Epidermal melanocyte (primary cell): ENCODE data around the gene CTAGE6.
"Not testable (repeated sequence)": the region's sequence is repeated elsewhere in the genome, so short reads cannot be mapped to it uniquely, and the experiment has no call there.

ENCODE experiments used
- DNase-seq: peaks from one replicate; pipeline ENCODE4 v3.0.0; 2011; ENCODE audit warnings: low spot score; ENCODE audit not compliant: insufficient read length

CTAGE6 gene

DNA sequence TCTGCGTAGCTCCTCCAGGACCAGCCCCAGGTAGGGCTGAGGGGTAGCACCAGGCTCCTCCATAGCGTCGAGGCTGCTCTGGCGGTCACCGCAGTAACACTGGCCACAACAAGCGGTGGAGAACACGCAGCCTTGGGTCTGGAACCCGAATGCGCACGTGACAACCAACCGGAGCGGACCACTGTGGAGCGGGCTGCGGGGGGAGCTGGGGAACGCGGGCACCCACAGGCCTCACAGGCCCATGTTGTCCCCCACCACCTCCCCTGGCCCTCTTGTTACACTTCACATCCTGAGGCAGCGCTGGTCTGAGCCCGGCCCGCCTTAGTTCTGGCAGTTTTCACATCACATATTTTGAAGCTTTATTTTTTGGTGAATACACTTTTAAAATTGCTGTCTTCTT is at the start of gene CTAGE6:
Gene CTAGE6 (minus strand): TSS at position 101 of the 400 bp plus-strand sequence. CDS start 38 bp downstream, at position 63.
- not testable (repeated sequence) for DNase-seq

DNA sequence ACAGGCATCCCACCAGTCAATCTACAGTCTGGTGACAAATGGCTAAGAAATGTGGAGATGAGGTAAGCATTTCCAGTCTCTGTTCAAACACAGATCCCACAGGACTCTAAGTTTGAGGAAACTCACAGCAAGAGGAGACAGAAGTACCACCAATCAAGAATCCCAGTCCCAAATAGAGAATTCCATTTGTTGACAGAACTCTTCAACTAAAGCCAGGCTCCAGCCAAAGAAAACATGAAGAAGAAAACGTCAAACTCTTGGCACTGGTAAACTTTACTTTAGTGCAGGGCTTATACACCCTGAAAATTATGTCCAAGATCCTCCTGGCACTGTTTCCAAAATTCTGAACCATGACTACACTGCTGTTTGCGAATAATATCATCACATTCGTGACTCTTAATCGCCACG is 49.2 kb upstream of the CTAGE6 start:
- not testable (repeated sequence) for DNase-seq

- DNase-seq, result not testable (repeated sequence)
Observed at GRCh38 chr7:143797896-143798290, 40.4 kb upstream of the CTAGE6 start.

GRCh38 chr7:143797119-143797895 is 39.8 kb upstream of the CTAGE6 start:
- DNase-seq, result not testable (repeated sequence)

GRCh38 chr7:143795653-143796052 is 38.2 kb upstream of the CTAGE6 start:
- not testable (repeated sequence) for DNase-seq

DNA sequence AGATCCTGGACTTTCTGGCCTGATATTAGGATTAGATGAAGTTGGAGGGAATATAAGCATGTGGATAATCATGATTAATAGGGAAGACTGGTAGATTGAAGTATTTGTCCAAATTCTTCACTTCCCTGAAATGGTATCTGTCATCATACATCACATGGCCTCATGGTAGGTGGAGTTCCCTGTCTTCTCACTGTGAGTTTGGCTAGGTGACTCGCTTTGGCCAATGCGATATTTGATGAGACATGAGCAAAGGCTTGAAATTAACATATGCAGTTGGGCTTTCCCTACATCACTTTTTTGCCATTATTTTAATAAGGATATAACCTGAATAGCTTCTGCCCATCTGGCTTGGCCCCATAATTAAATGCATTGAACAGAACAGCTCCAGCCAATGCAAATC is 35.1 kb upstream of the CTAGE6 start:
- DNase-seq, result not testable (repeated sequence)

GRCh38 chr7:143785415-143786182 is 28.1 kb upstream of the CTAGE6 start:
- DNase-seq, result not testable (repeated sequence)

DNA sequence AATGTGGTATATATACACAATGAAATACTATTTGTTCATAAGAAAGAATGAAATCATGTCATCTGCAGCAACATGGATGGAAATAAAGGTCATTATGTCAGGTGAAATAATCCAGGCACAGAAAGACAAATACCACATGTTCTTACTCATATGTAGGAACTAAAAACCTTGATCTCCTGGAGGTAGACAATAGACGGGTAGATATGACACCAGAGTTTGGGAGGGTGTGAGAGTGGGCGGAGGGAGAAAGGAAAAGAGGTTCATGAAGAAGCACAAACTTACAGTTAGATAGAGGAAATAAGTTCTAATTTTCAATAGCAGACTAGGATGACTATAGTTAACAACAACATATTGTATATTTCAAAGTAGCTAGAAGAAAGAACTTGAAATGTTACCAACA is 22.1 kb upstream of the CTAGE6 start:
- DNase-seq, result not testable (repeated sequence)

GRCh38 chr7:143772738-143773468 is 15.4 kb upstream of the CTAGE6 start:
- DNase-seq, result not testable (repeated sequence)

DNA sequence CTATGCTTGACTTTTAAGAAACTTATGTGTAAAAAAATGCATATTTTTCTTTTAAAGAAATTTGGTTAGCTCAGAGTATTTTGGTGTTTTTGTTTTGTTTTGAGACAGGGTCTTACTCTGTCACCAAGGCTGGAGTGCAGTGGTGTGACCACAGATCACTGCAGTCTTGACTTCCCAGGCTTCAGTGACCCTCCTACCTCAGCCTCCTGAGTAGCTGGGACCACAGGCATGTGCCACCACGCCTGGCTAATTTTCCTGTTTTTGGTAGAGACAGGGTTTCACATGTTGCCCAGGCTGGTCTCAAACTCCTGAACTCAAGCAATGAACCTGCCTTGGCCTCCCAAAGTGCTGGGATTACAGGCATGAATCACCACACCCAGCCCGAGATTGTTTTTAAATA is 10.0 kb upstream of the CTAGE6 start:
- not testable (repeated sequence) for DNase-seq

DNA sequence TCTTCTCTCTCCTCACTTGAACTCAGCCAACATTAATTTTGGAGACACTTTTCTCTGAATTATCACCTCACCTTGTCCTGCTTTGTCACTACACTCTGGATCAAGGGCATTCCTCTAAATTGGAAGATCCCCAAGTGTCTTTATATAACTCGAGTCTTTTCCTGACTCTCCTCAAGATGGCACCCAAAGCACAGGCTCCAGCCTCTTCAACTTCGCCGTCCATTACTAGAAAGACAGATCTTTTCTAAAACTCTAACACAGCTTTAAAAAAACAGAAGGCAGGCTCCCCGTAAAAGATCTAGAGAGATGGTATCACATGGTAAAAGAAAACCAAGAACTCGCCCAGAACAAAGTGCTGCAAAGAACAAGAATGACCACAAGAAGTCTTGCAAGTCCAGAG is 8.2 kb upstream of the CTAGE6 start:
- not testable (repeated sequence) for DNase-seq

DNA sequence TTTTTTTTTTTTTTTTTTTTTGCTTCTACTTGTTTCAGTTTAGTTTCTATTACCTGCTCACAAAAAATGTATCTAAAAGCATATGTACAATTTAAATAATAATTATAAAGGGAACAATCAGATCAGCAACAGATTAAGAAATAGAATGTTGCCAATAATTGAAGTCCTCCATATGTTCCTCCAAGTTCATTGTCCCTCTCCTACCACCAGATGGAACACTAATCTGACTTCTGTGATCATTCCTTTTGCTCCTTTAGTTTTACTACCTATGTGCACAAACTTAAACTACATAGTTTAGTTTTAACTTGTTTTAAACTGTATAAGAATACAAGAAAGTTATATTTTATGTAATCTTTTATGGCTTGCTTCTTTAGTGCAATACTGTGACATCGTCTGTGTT is 5.6 kb upstream of the CTAGE6 start:
- DNase-seq, result not testable (repeated sequence)

DNA sequence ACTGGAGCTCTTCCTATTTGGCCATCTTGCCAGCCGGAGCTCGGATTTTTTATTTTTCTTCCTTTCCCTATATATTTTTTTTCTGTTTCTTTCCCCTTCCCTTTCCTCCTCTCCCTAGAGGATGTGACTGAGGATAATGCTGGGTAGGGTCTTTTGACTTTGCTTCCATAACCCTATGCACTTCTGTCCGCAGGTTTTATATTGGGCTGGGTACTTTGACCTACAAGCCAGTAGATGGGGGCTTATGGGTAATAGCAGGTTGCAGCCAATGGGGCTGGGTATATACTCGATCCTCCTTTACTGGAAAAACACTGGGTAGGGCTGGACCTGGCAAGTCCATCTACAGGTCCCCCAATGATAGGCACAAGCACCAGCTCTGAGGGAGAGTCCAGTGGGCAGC is 12.2 kb downstream of the CTAGE6 start:
- not testable (repeated sequence) for DNase-seq

- peak; percentile 77 for DNase-seq
Observed at GRCh38 chr7:143737037-143737819, 20.3 kb downstream of the CTAGE6 start.

DNA sequence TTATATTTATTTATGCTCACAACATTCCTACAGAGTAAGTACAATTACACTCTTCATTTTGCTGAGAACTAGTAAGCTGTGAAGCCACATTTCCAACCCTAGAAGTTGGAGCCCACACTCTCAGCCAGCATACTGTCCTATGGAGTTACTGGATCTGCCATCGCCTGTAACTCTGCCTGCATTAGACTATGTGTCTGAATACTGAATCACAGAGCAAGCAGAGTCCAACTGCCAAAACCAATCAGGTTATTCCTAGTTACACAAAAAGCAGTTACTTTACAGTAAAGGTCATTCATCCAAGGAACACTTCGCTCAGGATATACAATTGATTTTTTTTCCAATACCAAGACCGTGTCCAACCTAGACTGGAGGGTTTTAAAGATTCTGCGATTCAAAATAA is 21.5 kb downstream of the CTAGE6 start:
- DNase-seq, result no peak

DNA sequence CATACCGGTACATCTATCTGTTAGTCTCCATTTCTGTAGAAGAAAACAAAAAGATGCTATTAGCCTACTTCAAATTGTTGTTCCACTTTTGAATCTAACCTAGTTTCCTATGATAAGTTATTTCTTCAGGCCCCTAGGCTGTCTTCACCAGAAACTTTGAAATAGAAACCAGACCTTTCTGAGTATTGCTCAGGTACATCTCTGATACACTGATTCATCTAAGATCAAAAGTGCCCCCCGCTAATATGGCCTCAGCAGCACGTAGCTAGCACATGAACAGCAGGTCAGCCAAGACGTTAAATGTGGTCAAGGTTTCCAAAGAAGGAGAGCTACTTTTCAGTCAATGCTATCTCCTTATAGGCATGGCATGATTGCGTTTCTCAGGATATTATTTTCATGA is 23.6 kb downstream of the CTAGE6 start:
- DNase-seq, result no peak

GRCh38 chr7:143728333-143728862 is 29.1 kb downstream of the CTAGE6 start:
- DNase-seq, result no peak

GRCh38 chr7:143727561-143727960 is 29.9 kb downstream of the CTAGE6 start:
- DNase-seq, result not testable (repeated sequence)

DNA sequence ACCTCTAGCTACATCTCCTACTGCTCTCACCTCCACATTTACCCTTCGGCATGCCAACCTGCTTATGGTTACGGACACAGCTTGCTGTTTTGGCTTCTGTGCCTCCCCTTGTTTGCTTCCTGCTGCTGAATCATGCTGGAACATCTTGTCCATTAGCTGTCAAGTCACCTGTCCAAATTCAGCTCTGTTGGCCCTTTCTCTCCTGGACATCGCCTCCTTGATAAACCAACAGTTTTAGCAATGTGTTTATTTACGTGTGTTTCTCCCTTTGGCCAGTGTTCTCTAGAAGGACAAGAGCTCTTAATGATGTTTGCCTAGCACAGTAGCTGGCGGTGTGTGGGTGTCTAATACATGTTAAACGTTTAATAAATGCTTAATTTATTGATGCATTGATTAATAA is 31.4 kb downstream of the CTAGE6 start:
- not testable (repeated sequence) for DNase-seq

DNA sequence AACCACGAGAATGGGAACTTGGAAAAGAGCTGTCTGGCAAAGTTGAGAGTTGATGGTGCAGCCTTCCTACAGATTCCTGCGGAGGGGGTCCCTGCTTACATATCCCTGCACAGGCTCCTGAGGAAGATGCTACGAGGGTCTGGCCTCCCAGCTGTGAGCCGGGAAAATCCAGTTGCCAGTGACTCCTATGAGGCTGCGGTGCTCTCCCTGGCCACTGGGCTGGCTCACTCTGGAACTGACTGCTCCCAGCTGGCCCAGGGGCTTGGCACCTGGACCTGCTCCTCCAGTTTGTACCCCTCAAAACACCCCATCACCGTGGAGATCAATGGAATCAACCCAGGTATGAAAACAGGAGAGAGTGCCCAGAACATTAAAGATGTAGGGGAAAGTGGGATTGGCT is 37.2 kb downstream of the CTAGE6 start:
- not testable (repeated sequence) for DNase-seq
